GM20431 (cell line): ENCODE measurements around the gene IPO5.

ENCODE experiments used
- in situ Hi-C: fragments of 300-500 bp; cut with MseI, MboI; formaldehyde crosslinking; loops from one replicate; pipeline ENCODE4 v1.15.0; 2020; ENCODE audit warnings: low sequenced_read_pairs; ENCODE audit not compliant: unreplicated experiment

IPO5 gene

DNA sequence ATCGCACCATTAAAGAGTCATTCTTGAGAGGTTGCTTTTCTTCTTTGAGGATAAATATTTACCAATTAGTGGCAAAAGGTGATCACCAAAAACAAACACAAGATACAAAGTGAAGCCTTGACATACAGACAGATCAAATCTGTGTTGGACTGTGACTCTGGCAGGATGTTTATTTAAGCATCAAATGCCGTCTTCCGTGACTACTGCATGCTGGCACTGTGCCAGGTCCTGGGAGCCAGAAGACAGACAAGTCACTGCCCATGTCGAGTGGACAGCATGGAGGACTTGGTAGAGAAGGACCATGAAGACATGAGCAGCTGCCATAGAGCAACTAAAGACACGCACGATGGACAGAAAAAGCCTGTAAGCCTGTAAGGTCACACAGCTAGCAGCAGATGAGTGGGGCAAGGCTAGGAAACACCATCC lies 96.6 kb downstream of the IPO5 start:
- in situ Hi-C loops = no loop called here

DNA sequence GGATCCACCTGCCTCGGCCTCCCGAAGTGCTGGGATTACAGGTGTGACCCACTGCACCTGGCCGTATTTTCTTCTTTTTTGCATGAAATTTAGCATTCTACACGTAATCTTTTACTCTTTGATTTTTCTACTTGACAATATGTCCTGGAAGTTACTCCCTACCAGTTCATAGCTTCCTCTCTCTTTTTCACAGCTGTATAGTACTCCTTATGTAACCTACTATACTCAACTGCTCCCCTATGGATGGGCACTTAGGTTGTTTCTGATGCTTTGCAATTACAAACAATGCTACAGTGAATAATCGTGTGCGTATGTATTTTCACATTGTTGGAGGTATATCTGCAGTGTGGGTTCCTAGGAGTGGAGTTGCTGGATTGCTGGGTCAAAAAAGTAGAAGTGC lies 98.9 kb downstream of the IPO5 start:
- in situ Hi-C loops = no loop called here

DNA sequence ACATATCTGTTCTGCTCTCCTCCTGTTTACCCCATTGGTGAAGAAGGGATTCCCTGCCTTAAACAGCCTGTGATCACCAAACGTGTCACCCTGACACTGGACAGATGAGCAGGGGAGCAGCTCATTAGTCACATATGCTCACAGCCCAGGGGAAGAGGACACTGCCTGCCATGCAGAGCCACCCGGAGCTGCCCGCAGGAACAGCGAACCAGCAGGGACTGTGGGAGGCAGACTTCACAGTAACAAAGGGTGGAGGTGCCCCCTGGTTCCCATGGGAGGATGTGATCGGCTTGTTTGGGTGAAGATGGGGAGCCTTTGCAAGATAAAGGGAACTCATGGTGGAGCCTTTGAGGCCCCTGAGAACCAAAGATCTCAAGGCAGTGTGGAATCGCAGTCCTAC lies 100.8 kb downstream of the IPO5 start:
- in situ Hi-C loops = no loop called here

DNA sequence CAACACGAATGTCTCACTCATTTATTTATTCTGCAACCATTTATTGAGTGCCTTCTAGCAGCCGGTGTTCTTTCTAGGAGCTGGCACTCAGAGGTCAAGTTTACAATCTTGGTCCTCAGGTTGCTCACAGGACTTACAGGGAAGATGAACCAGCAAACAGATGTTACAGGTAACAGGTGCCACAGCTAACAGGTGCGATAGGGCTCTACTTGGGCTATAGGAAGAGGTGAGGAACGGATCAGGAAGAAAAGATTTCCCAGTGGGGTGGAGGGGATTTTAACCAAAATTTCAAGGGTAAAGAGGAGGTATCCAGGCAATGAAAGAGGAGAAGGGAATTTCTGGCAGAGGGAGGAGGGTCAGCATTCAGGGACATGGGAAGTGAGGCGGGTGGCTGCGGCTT lies 102.1 kb downstream of the IPO5 start:
- in situ Hi-C loops = no loop called here

DNA sequence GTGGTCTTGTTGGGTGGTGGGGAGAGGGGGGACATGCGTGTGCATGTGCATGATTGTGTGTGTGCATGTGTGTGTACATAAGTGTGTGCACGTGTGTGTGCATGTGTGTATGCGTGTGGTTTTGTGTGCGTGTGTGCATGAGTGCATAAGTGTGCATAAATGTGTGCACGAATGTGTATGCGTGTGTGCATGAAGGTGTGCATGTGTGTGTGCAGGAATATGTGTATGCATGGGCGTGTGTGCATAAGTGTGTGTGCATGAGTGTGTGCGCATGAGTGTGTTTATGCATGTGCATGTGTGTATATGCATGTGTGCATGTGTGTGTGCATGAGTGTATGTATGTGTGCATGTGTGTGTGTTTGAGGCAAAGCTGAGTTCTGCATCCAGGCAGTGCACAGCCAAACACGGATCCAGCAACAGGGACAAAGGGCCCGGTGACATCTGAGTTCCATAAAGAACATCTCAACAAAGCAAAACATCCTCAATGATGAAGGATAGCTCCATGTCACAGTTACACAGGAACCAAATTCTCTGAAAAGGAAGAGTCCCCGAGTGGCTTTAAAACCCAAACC lies 103.5 kb downstream of the IPO5 start:
- in situ Hi-C loops = no loop called here

DNA sequence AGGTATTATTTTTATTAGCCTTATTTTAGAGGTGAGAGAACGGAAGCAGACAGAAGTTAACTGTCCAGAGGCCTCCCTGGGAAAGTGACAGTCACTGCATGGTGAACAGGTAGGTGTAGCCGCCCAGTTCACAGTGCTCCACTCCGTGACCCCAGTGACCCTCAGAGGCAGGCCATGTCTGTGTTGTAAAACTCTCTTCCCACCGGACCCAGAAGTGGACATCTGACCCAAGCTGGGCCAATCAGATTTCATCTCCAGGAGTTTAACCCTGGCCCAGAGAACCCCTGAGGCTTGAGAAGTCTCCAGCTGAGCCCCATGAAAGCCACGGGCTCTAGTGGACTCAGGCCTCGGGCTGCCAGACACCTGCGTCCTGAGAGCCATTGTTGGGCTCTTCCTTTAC lies 105.8 kb downstream of the IPO5 start:
- in situ Hi-C loops = no loop called here

DNA sequence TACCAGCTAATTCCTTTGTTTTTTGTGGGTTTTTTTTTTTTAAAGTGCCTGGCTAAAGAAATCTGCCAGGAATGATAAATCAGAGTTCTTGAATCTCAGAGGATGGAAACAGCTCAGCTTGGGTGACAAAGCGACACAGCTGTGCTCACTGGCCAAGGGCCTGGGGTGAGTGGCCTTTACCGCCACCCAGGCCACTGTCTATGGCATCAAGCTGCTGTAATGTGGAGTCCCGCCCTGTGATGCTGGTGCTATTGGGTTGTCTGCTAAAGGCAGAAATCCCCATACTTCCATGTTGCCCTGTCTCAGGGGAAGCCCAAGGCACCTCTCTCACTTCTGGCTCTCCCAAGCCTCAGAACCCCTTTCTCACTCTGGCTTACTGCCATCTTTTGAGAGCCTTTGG lies 106.8 kb downstream of the IPO5 start:
- in situ Hi-C loops = no loop called here

DNA sequence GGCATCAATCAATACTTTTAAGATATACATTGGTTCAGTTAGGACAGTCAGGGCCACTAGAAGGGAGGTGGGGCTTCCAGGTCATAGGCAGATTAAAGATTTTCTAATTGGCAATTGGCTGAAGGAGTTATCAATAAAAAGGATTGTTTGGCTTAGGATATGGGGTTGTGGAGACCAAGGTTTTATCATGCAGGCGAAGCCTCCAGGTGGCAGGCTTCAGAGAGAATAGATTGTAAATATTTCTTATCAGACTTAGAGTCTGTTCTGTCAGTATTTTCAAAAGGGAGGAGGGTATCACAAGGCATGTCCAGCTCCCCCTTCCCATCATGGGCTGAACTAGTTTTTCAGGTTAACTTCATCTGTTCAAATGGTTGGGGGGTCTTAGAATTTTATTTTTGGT lies 112.0 kb downstream of the IPO5 start:
- in situ Hi-C loops = no loop called here

DNA sequence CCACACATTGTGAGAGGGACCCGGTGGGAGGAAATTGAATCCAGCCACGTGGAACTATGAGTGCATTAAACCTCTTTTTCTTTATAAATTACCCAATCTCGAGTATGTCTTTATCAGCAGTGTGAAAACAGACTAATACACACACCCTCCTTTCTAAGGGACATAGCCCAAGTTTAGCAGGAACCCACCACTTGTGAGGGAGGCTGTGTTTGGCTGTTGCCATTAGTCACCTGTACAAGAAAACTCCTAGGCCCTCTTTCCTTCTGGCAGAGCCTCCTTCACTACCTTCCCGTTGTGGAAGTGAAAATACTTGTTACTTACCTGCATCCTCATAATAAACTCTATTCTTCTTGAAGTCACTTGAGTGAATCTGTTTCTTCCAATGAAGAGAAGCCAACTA lies 113.2 kb downstream of the IPO5 start:
- in situ Hi-C loops = no loop called here

DNA sequence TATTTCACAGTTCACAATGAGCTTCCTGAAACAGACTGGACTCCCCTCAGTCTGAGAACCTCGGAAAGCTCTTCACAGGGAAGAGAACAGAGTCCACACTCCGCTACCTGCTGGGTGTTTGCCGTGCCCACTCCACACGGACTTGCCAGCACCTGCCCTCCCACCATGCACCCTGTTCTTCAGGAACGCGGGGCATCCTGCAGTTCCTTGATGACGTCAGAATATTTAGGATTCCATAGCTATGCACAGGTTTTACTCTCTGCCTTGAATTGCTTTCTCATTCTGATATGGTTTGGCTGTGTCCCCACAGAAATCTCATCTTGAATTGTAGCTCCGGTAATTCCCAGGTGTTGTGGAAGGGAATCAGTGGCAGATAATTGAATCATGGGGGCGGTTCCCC lies 115.0 kb downstream of the IPO5 start:
- in situ Hi-C loops = no loop called here

DNA sequence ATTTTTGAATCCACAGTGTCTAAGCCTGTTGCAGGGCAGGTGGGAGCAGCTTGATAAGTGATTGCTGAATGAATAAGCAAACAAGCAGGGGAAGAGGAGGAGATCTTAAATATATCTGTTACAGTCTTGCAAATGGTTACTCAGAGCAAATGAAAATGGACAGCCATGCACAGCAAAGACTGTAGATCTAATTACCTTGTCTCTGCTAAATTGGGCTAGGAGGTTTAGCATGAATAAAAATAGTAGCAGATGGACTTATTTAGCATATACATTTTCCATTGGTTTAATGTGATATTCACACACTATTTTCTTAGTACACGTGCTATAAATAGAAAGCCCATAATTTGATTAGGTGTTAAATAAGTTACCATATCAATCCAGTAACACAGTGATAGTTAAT lies 116.5 kb downstream of the IPO5 start:
- in situ Hi-C loops = no loop called here

DNA sequence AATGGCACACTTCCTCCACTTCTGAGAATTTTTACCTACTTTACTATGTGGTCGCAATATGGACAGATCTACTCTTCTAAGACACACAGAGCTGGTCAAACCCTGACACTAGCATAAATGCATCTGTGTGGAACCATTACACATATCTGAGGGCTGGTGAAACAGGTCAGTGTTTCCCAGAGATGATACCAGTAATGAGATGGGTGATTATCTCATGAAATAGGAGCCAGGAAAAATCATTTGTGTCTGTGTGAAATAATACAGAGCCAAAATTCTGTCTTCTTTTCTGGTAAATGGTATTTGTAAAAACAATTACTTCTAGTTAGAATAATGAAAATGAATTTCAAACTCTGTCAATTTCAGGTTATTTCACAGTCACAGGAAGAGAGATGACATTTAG lies 117.8 kb downstream of the IPO5 start:
- in situ Hi-C loops = no loop called here

DNA sequence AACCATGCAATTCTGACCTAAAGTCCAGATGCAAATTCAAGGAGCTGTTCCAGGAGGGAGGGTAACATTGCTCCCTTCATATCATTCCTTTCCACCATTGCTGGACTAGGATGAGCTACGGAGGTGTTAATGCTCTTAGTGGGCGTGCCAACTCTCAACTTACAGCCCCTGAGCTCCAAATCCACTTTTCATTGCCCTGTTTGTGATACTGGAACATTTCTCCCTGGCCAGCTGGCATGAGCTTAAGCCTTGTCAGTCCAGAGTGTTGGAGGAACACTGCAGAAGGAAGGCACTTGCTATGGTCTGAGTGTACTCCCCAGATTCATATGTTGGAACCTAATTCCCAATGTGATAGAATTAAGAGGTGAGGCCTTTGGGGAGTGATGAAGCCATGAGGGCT lies 119.0 kb downstream of the IPO5 start:
- in situ Hi-C loops = no loop called here
